ENCODE measurements around the gene DNAH17.

The DNAH17 gene

DNA sequence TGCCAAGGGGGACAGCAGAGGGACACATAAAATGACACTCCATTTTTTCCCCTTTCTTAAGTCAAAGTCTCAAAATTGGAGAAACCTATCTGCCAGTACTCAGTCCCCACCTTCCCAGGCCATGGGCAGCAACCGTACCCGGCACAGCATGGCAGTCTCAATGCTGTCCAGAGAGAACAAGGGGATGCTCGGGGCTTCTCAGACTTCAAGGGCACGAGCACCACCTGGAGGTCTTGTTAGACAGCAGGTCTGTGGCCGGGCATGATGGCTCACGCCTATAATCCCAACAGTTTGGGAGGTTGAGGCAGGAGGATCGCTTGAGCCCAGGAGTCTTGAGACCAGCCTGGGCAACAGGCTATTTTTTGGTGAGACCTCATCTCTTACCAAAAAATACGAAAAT is 3.2 kb downstream of the DNAH17 start:
- DNase-seq = peak; percentile 50

DNA sequence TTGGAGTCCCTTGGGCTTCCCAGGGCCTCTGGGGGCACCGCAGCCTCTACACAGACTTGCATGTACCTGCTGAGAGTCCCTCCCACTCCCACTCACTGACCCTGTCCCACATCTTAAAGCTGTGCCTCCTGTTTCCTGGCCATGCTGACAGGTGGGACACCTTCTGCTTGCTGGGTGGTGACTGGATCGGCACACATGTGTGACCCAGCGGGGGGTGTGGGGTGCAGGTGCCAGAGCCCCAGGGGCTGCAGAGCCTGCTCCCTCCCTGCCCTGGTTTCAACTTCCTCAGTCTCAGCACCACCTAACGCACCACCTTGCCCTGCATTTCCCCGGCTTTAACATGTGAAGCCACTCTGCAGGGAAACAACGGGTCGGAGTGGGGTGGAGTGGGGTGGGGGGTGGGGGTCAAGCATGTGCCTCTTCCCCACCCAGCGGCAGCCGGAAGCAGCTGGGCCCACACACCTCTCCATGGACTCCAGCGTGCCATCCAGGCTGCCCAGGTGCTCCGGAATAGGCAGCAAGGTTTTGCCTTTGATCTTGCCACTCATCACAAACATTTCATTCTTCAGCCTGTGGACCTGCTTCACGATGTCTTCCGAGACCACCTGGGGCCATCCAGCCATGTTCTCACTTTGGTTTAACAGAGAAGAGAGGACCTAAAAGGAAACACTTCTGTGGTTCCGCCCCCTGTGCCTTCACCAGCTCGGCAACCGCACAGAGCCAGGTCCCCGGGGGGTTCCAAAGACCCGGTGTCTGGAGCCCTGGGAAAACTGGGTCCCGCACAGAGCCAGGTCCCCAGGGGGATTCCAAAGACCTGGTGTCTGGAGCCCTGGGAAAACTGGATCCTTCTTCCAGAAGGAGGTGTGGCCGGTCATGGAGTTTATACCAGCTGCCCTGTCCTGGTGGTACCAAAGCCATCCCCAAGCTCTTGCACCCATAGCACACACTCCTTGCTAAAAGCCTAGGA is 4.7 kb downstream of the DNAH17 start:
- DNase-seq = no peak

DNA sequence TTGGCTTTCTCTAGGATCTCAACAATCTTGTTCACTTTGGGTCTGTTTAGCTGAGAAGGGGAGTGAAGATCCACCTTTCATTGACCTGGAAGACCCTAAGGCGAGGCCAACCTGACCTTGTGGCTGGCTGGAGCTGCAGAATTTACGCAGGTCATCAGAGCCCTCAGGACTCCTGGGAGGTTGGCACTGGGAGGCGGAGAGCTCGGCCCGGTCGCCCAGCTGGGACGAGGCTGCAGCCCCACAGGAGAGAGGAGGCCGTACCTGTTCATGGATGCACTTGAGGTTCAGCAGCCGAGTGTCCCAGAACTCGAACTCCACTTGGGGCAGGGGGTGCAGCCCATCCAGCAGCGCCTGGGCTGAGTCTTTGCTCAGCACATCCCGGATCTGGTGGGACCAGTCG is 5.9 kb downstream of the DNAH17 start:
- no peak for DNase-seq

DNA sequence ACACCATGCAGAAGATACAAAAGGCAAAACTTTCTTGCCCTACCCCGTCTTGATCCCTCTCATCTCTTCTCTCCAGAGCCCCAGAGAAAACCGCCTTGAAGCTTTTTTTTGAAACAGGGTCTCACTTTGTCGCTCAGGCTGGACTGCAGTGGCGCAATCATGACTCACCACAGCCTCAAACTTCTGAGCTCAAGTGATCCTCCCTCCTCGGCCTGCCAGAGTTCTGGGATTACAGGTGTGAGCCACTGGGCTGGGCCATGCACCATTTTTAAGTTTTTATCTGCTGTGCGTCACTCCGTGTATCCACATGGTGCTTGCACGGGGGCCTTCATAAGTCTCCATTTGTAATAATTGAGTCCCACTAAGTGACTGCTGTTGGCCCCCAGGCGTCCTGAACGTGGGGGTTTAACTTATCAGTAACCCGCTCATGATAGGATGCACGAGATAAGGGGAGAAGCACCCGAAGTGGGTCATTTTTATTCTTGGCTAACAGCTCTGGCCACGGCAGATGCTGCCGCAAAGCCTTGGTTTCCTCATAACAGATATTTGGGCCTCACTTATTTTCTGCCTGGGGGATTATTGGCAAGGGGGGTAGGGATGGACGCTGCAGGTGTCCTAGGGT is 8.6 kb downstream of the DNAH17 start:
- DNase-seq = no peak

DNA sequence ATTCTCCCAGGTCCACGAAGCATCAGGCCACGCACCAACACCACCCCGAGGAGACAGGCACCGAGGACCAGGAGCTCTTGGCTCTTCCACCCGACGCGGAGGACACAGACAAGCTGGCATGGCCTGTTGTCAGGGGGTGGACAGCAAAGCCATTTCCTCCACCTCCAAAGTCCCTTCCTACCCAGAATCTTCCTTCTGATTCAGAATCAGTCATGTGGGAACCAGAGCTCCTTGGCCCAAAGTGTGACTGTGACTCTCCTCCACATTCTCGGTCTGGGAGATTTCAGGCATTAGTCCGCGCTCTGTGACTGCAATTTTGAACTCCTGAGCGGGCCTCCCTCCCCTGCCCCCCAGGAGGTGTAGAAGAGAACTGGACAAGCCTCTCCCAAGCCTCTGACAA is 9.2 kb downstream of the DNAH17 start:
- no peak for DNase-seq

DNA sequence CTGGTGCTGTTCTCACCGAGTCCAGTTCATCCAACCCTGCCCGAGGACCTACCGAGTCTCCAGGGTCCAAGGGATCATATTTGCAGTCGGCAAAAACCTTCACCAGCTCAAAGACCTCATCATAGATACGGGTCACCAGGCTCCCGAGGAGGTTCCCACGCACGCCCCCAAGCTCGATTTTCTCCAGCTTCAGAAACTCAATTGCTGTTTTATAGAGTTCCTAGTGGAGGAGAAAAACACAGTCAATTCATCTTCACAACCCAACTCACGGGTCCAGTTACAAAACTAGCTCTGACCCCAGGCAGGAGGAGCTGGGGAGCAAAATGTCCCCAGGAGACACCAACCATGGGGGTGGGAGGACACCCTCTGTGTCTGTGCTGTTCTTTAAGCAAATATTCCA is 10.2 kb downstream of the DNAH17 start:
- no peak for DNase-seq

DNA sequence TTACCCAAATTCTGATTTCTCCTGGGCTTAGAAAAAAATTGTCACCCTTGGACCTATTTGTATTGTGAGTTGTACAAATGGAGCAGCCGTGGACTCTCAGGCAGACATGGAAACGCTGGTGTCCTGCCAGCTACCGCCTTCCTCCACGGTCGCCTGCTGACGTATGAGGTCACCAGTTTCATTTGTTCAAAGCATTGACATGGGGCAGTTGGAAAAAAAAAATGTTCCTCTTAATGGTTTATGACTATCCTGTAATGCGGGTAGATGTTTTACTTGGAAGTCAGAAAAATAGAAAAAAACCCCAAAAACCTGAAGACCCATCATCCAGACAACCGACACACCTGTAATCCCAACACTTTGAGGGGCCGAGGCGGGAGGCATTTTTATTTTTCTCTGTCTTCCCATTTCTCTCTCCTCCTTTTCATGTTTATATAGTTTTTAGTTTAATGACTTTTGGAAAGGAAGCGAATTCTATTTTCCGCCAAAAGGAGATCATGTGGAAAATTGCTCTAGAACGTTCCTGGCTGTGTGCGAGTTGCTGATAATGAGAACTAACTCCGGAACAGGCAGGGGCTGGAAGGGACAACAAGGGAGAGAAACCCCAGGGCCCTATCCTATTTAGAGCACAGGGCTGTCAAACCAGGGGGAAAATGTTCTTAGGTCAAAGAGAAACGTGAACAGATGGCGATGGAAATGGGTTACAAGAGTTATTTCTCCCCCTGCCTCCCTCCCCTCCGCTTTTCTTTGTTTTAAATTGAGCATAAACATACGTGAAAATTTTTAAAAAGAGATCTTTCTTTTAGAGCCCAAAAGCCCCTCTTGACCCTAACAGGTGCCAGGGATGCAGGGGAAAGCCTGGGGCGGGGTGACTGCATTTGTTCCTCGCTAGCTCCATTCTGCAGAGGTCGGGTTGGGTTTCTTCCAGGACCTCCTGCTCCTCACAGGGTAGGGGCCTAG is 13.7 kb downstream of the DNAH17 start:
- no peak for DNase-seq

DNA sequence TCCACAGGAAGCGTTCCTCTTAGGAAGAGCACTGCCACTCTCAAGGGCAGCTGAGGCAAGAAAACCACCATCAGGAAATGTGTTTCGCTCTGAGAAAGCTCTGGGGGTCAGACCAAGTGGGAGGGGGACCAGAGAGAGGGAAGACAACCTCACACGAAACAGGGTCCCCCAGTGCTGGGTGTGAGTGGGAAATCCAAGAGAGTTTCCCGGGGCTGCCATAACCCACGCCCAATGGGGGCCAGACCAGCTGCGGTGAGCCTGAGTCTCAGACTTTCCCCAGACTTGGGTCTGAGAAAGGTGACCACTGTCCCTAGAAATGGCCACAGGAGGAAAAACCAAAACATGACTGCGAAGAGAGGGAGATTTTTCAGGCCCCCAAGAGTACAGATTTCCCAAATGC is 14.5 kb downstream of the DNAH17 start:
- DNase-seq = no peak

DNA sequence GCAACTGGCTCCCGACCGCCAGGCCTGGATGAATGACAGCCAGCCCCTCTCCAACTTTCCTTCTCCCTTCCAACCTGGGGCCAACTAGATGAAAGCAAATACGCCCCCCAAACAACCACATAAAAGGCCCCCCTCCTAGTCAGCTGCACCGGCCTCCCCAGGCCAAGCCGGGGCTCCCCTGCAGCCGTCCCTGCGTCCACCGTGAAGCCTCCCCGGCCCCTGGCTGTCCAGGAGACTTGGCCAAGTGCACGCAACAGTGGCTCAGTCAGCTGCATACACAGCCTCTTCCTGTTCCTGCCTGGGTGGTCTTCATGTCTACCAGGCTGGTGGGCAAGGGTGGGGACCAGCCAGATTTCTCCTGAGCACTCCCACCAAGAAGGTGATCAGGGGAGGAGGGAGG is 16.0 kb downstream of the DNAH17 start:
- no peak for DNase-seq

DNA sequence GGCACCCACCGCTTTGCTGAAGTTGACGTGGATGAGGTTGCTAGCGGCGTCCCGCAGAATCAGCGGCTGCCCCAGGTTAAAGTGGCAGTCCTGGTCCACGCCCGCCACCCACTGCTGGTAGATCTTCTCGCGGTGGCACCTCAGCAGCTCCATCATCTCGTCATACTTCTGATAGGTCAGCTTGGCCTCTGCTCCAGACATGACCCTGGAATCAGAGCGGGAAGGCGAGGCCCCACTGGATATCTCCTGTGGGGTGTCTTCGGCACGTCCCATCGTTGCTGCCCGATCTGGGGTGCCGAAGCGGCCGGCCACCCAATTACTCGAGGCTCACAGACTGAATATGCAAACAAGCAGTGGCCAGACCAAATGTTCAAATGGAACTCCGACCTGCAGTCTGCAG is 16.5 kb downstream of the DNAH17 start:
- no peak for DNase-seq

DNA sequence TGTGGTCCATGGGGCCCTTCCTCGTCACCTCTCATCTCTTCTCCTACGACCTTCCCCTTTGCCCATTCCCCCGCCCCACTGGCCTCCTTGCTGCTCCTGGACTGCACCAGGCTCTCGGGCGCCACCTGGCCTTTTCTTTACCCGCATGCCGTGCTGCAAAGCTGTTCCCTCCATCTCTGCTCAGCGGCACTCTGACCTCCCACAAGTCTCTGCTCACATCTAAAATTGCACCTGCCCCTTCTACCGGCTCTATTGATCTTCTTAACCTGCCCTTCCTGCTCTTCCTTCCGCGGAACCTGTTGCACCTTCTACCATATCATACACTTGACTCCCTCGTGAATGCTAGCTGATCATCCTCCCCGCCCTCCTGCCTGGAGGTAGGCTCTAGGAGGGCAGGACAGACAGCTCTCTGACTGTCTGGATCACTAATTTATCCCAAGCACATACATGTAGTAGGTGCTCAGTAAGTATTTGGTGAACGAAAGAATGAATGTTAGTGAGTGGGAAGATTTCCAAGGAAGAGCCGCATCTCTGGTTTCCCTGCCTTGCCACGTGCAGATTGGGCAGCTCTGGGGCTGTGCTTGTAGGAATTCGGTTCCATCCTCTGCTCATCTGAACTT is 17.3 kb downstream of the DNAH17 start:
- peak; percentile 63 for DNase-seq

DNA sequence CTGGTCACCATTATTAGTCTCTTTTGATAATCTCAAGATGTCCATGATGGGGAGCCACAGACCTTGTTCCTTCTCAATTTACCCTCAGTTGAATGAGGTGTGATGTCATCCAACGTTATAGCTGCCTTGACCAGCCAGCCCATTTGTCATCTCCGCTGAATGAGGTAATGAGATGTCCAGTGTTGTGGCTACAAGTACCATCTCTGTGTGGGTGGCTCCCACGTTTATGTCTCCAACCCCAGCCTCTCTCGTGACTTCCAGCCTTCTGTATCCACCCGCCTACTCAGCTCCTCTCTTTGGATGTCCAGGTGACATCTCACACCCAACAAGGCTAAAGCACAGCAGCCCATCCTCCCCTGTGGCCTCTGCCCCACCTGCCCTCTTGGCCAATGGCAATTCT is 18.2 kb downstream of the DNAH17 start:
- no peak for DNase-seq

DNA sequence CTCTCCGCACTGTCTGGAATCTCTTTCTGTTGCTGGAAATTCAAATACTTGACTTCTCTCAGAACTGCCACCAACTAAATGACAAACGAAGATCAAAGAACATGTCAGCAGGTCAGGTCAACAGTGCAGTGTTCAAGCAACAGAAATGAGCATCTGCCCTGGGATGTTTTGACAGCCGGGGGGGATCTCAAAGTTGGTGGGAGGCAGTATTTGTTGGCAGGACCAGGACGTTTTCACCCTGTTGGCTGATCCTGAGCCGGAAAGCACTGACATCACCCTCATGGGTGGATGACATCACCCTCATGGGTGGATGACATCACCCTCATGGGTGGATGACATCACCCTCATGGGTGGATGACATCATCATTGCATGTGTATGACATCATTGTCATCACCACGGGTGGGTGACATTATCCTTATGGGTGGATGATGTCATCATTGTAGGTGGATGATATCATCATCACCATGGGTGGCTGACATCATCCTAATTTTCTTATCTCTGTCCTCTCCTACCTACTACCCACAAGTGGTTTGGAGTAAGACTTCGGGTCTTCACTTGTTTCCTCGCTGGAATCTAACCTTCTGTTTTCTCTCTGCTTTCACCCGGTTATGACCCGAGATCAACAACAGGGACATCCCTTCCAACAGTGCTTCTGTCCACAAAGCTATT is 18.9 kb downstream of the DNAH17 start:
- no peak for DNase-seq

DNA sequence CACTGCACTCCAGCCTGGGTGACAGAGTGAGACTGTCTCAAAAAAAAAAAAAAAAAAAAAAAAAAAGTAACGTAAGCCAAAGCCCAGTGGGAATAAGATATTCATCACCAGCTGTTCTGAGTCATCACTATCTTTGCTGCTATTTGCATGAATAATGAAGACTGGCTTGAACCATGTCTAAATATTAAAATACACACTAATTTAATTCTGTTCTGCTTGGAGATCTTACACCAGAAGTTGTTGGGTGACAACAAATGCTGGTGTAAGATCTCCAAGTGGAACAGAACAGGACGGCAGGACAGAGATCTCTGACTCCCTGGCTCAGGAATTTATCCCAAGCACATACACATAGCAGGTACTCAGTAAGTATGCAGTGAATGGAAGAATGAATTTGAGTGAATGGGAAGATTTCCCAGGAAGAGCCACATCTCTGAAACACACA is 19.6 kb downstream of the DNAH17 start:
- DNase-seq = no peak

DNA sequence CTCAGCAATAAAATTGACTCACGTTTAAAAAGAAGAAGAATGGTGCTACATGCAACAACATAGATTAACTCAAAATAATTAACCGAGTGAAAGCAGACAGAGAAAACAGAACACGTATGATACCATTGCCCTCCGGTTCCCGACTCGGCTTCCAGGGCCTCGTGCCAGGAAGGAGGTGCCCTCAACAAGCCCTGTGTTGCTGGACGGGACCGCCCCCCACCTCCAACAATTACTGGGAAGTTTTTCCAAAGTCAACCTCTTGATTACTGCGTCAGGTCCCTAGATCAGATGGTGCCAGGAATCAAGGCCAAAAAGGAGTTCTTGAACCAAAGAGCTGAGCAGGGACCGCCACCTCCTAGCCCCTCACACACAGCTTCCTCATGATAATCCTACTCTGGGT is 20.4 kb downstream of the DNAH17 start:
- DNase-seq = no peak

DNA sequence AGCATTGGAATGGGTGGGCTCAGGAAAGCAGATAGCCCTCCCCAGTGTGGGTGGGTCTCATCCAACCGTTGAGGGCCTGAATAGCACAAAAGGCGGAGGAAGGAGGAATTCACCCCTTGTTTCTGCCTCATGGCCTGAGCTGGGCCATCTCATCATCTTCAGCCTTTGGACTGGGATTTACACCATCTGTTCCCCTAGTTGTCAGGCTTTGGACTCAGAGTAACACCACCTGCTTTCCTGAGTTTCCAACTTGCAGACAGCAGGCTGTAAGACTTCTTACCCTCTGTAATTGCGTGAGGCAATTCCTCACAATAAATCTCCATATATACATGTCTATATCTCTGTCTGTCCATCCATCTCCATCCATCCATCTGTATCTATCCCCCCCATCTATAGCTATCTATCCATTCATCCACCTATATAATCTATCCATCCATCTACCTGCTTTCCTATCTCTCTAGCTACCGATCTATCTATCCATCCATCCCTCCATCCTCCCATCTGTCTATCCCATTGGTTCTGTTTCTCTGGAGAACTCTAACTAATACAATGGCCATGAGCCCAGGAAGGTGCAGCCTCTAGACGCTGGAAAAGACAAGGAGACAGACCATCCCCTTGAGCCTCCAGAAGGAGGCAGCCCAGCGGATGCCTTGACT is 21.3 kb downstream of the DNAH17 start:
- DNase-seq = no peak

DNA sequence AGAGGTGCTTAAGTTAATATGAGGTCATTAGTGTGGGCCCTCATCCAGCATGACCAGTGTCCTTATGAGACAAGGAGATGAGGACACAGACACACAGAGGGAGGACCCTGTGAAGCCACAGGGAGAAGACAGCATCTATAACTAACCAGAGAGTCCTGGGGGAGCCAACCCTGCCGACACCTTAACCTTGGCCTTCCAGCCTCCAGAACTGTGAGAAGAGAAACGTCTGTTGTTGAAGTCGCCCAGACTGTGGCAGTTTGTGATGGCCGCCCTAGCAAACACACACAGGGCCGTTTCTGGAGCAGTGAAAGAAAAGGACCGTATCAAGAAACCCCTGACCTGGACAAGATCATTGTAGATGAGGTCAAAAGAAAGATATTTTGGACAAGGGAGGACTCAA is 26.7 kb downstream of the DNAH17 start:
- no peak for DNase-seq

DNA sequence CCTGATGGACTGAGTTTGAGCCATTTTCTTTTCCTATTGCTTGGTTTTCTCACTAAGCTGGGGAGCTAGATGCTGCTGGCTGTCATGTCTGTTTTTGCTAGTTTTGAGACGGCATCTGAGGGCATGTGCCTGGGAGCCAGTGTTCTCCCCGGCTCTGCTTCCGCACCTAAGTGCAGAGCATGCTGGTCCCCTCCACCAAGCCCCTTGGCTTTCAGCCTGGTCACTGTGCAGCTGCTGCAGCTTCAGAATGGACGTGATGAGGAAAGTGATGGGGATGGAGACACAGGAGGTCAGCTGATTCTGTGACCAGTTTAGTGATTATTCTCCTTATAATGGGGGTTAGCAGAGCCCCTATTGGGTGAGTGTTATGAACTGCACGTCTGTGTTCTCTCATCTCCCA is 28.5 kb downstream of the DNAH17 start:
- DNase-seq = no peak

DNA sequence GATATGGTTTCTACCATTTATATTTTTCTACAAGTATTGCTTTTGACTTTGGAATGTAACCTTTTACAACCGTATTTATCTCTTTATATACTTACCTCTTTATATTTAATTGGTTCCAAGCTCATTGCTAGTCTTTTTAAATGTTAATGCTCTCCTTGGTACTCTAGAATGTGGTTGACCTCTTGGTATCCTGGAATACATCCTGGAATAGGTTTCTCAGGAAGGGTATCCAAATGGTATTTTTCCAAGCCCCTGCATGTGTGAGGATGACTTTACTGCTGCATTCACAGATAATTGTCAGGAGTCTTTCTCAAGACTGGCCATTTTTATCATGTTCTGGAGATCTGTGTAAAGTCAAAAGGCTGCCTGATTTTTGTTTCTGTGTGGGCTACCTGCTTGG is 30.2 kb downstream of the DNAH17 start:
- DNase-seq = no peak

DNA sequence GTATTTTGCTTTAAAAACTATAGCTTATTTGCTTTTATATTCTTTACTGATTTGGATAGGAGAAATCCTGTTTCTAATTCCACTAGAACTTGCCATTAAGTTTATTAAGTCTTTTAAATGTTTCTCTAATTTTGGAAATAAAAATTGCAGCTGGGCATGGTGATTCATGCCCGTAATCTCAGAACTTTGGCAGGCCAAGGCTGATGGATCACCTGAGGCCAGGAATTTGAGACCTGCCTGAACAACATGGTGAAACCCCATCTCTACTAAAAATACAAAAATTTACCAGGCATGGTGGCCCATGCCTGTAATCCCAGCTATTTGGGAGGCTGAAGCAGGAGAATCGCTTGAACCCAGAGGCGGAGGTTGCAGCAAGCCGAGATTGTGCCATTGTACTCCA is 30.7 kb downstream of the DNAH17 start:
- DNase-seq = no peak

DNA sequence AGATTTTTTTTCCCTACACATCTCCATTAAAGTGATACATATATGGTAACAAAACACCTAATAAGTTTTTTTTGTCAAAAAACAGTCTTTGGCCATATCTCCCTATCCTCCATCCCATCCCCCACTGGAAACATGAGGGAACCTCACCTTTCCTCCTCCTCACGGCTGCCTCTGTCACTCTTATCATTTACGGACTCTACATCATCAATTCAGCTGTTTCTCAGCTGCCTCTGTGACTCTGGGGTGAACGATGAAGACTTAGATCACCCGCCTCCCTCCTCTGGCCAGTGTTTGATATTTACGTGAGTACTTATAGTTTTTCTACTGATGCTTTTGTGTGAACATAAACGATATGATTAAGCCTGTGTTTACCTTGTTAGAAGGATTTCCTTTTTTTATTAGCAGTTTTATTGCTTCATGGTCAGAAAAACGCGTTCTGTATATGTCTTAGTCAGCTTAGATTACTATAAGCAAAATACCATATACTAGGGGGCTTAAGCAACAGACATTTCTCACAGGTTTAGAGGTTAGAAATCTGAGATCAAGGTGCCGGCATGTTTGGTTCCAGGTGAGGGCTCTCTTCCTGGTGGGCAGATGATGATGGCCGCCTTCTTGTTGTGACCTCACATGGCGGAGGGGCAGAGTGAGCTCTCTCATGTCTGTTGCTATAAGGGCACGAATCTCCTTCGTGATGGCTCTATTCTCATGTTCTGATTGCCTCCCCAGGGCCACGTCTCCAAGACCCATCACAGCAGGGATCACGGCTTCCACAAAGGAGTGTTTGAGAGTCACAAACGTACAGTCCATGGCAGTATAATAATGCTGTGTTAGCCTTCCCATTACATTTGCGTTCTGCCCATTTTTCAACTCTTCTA is 32.1 kb downstream of the DNAH17 start:
- no peak for DNase-seq

Measured in RPMI8226 (cell line).